ENCODE measurements around the gene GMPR2.
"Not testable (repeated sequence)": the region's sequence is repeated elsewhere in the genome, so short reads cannot be mapped to it uniquely, and the experiment has no call there.

The GMPR2 gene

GRCh38 chr14:24196071-24197055 lies 36.4 kb upstream of the GMPR2 start:
- Histone ChIP-seq H3K9ac (ENCODE audit: low read length) (peak overlapping the region; percentile 93), H3K4me3 (ENCODE audit: low read length) (peak overlapping the region; percentile 96), H4K20me1 (ENCODE audit: insufficient read depth, low read length) (no peaks in the 10 kb centered on the region), H3K4me2 (ENCODE audit: low read length) (peak overlapping the region; percentile 91), H3K79me2 (ENCODE audit: low read length) (peaks cover 50% of the 10 kb centered on the region), H3K36me3 (replicated peaks; ENCODE audit: low read depth, low read length) (peaks cover 25% of the 10 kb centered on the region), H2AFZ (ENCODE audit: low read depth, low read length) (0 out of 2 replicates have a peak overlapping the region, but pooled peaks have one; percentile 19), H3K4me1 (ENCODE audit: low read length) (peaks cover 15% of the 10 kb centered on the region), H3K27ac (ENCODE audit: low read length) (peak overlapping the region; percentile 87), H3K9me3 (ENCODE audit: insufficient read depth, low read length) (no peaks in the 10 kb centered on the region), H3K27me3 (ENCODE audit: low read depth, low read length) (no peaks in the 10 kb centered on the region)
- TF ChIP-seq CTCF (IDR thresholded peaks at IDR 0.05; ENCODE audit: low read depth, low read length) = no peak
- no peak for TF ChIP-seq EZH2phosphoT487 (IDR thresholded peaks at IDR 0.05; ENCODE audit: low read depth)

- H3K27ac ChIP-seq (ENCODE audit: low read length) = peak overlapping the region; percentile 87; the same call in 1 of the 2 replicates
- TF ChIP-seq CTCF (IDR thresholded peaks at IDR 0.05; ENCODE audit: low read depth, low read length) (no peak), EZH2phosphoT487 (IDR thresholded peaks at IDR 0.05; ENCODE audit: low read depth) (no peak)
- H3K4me2 ChIP-seq (ENCODE audit: low read length) = peak overlapping the region; percentile 91
- H3K9ac ChIP-seq (ENCODE audit: low read length) = peak overlapping the region; percentile 93
- H4K20me1 ChIP-seq (ENCODE audit: insufficient read depth, low read length) = no peaks in the 10 kb centered on the region
- peaks cover 26% of the 10 kb centered on the region for H3K36me3 ChIP-seq (replicated peaks; ENCODE audit: low read depth, low read length)
- H2AFZ ChIP-seq (ENCODE audit: low read depth, low read length) = no peak overlapping the region
- H3K79me2 ChIP-seq (ENCODE audit: low read length) = peaks cover 48% of the 10 kb centered on the region
- H3K4me1 ChIP-seq (ENCODE audit: low read length) = peaks cover 15% of the 10 kb centered on the region
- H3K4me3 ChIP-seq (ENCODE audit: low read length) = peak overlapping the region; percentile 96
- no peaks in the 10 kb centered on the region for H3K27me3 ChIP-seq (ENCODE audit: low read depth, low read length)
- H3K9me3 ChIP-seq (ENCODE audit: insufficient read depth, low read length) = no peaks in the 10 kb centered on the region
Observed at GRCh38 chr14:24197056-24197450, 35.7 kb upstream of the GMPR2 start.

- Histone ChIP-seq H3K4me3 (ENCODE audit: low read length) (no peak overlapping the region), H3K9ac (ENCODE audit: low read length) (no peak overlapping the region), H3K4me1 (ENCODE audit: low read length) (peaks cover 15% of the 10 kb centered on the region), H2AFZ (ENCODE audit: low read depth, low read length) (no peak overlapping the region), H4K20me1 (ENCODE audit: insufficient read depth, low read length) (no peaks in the 10 kb centered on the region), H3K4me2 (ENCODE audit: low read length) (no peak overlapping the region), H3K9me3 (ENCODE audit: insufficient read depth, low read length) (no peaks in the 10 kb centered on the region), H3K36me3 (replicated peaks; ENCODE audit: low read depth, low read length) (peaks cover 17% of the 10 kb centered on the region), H3K79me2 (ENCODE audit: low read length) (peaks cover 35% of the 10 kb centered on the region), H3K27me3 (ENCODE audit: low read depth, low read length) (no peaks in the 10 kb centered on the region), H3K27ac (ENCODE audit: low read length) (no peak overlapping the region)
- TF ChIP-seq CTCF (IDR thresholded peaks at IDR 0.05; ENCODE audit: low read depth, low read length) (no peak), EZH2phosphoT487 (IDR thresholded peaks at IDR 0.05; ENCODE audit: low read depth) (no peak)
Observed at GRCh38 chr14:24198814-24199524, 33.8 kb upstream of the GMPR2 start.

- H3K4me2 ChIP-seq (ENCODE audit: low read length); H3K9ac ChIP-seq (ENCODE audit: low read length); H3K79me2 ChIP-seq (ENCODE audit: low read length); H3K27ac ChIP-seq (ENCODE audit: low read length); H3K27me3 ChIP-seq (ENCODE audit: low read depth, low read length); H4K20me1 ChIP-seq (ENCODE audit: insufficient read depth, low read length); H3K4me1 ChIP-seq (ENCODE audit: low read length); H2AFZ ChIP-seq (ENCODE audit: low read depth, low read length); H3K4me3 ChIP-seq (ENCODE audit: low read length); H3K9me3 ChIP-seq (ENCODE audit: insufficient read depth, low read length): not testable (repeated sequence)
- H3K36me3 ChIP-seq (replicated peaks; ENCODE audit: low read depth, low read length) = peaks cover 39% of the 10 kb centered on the region
Observed at GRCh38 chr14:24202538-24202937, 30.2 kb upstream of the GMPR2 start.

- not testable (repeated sequence) for H4K20me1 ChIP-seq (ENCODE audit: insufficient read depth, low read length); H3K79me2 ChIP-seq (ENCODE audit: low read length); H3K4me3 ChIP-seq (ENCODE audit: low read length); H3K27ac ChIP-seq (ENCODE audit: low read length); H3K27me3 ChIP-seq (ENCODE audit: low read depth, low read length); H3K4me1 ChIP-seq (ENCODE audit: low read length); H2AFZ ChIP-seq (ENCODE audit: low read depth, low read length); H3K4me2 ChIP-seq (ENCODE audit: low read length); H3K9ac ChIP-seq (ENCODE audit: low read length); H3K9me3 ChIP-seq (ENCODE audit: insufficient read depth, low read length)
- peaks cover 47% of the 10 kb centered on the region for H3K36me3 ChIP-seq (replicated peaks; ENCODE audit: low read depth, low read length)
Observed at GRCh38 chr14:24203249-24203886, 29.4 kb upstream of the GMPR2 start.

Data from OCI-LY3 (cell line).